ENCODE measurements around the gene VASN. TPM values are rescaled to one million over a fixed set of nuclear protein-coding genes. Genes with fewer than 3 reads are reported as not detected.

The VASN gene
- total and polyA plus RNA-seq, 9 of the 15 experiments (the other 6 are each of a cell fraction or from before 2014, with no cell fraction given) = 0.01 to 2.5 (median 0.41) TPM; not detected in 1

- TF ChIP-seq U2AF2 (optimal IDR thresholded peaks at IDR 0.05; ENCODE audit: low read depth, low read length) (no peak), ZFX (CRISPR knock-in tag; IDR thresholded peaks at IDR 0.05) (peak; percentile 36; the same call in 1 of the 2 replicates), PCBP2 (IDR thresholded peaks at IDR 0.05; ENCODE audit: low read depth, low read length, poor library complexity, severe bottlenecking) (no peak), RFX7 (CRISPR knock-in tag; IDR thresholded peaks at IDR 0.05) (no peak), ZNF444 (CRISPR knock-in tag; IDR thresholded peaks at IDR 0.05) (no peak), ASH1L (IDR thresholded peaks at IDR 0.05; ENCODE audit: borderline replicate concordance, low read depth, partially characterized antibody) (no peak), CBX2 (IDR thresholded peaks at IDR 0.05; ENCODE audit: insufficient read depth, low read length, poor library complexity, severe bottlenecking) (no peak), RBM25 (IDR thresholded peaks at IDR 0.05; ENCODE audit: low read depth, low read length, severe bottlenecking) (no peak), TSHZ1 (CRISPR knock-in tag; IDR thresholded peaks at IDR 0.05) (no peak), PHTF2 (CRISPR knock-in tag; IDR thresholded peaks at IDR 0.05) (no peak), POLR3A (IDR thresholded peaks at IDR 0.05; ENCODE audit: borderline replicate concordance, extremely low read depth, insufficient read depth, insufficient read length) (no peak), FOXA1 (IDR thresholded peaks at IDR 0.05; ENCODE audit: borderline replicate concordance) (no peak), SLC30A9 (CRISPR knock-in tag; IDR thresholded peaks at IDR 0.05) (no peak), FOXP4 (CRISPR knock-in tag; IDR thresholded peaks at IDR 0.05; ENCODE audit: borderline replicate concordance) (no peak), ZNF75A (CRISPR knock-in tag; IDR thresholded peaks at IDR 0.05) (no peak), BCL6 (CRISPR knock-in tag; IDR thresholded peaks at IDR 0.05) (no peak), HEY1 (CRISPR knock-in tag; IDR thresholded peaks at IDR 0.05; ENCODE audit: borderline replicate concordance) (no peak), KLF16 (IDR thresholded peaks at IDR 0.05) (no peak), ZNF274 (IDR thresholded peaks at IDR 0.05; ENCODE audit: borderline replicate concordance, low read depth, low read length) (no peak), VEZF1 (CRISPR knock-in tag; IDR thresholded peaks at IDR 0.05) (peak; percentile 52; the same call in 1 of the 2 replicates), FOXJ3 (CRISPR knock-in tag; IDR thresholded peaks at IDR 0.05) (no peak)
Observed at GRCh38 chr16:4371357-4372000, at the start of gene VASN (continued).

All from K562 (cell line).